IMR-90 (cell line): ENCODE measurements around the gene UCP2. TPM values are rescaled to one million over a fixed set of nuclear protein-coding genes. Genes with fewer than 3 reads are reported as not detected.

Source experiments
- ATAC-seq: fragments of 200-7000 bp; cut with Tn5 transposase; 2 replicates; pipeline ENCODE4 v1.9.1; 2020; ENCODE audit warnings: low read depth, mild to moderate bottlenecking, moderate library complexity
- BruUV-seq: library from RNA; stranded (reverse); fragments of 400-500 nt; replicated peaks from 2 replicates; lab custom pipeline; 2021; lab: Mats Ljungman, UMichigan
- CTCF ChIA-PET: fragments of 300-600 bp; formaldehyde crosslinking; extraction: SDS; loops from one replicate; lab custom pipeline; 2021; ENCODE audit warnings: antibody characterized with exemption; lab: Yijun Ruan, JAX
- POLR2A ChIA-PET: fragments of 300-600 bp; sonication (Branson Sonifier 250); formaldehyde crosslinking; loops from one replicate; lab custom pipeline; 2022; ENCODE audit warnings: antibody characterized with exemption; ENCODE audit not compliant: unreplicated experiment; lab: Charles Lee
- DNase-seq: peaks from one replicate; pipeline ENCODE4 v3.0.0; 2013
- H2AFZ ChIP-seq: replicated peaks from 2 replicates; pipeline ENCODE3; 2013; ENCODE audit warnings: low read length, mild to moderate bottlenecking; ENCODE audit not compliant: poor library complexity
- H2AK5ac ChIP-seq: 2 replicates; pipeline ENCODE4 v1.6.1; 2013; ENCODE audit warnings: low read depth, low read length, inconsistent platforms
- H2AK9ac ChIP-seq: replicated peaks from 2 replicates; pipeline ENCODE3; 2013; ENCODE audit warnings: mild to moderate bottlenecking, low read depth, low read length, moderate library complexity; ENCODE audit not compliant: poor library complexity
- H2BK120ac ChIP-seq: 2 replicates; pipeline ENCODE4 v1.6.1; 2013; ENCODE audit warnings: low read depth, low read length, inconsistent platforms
- H2BK15ac ChIP-seq: 3 replicates; pipeline ENCODE4 v1.6.1; 2013; ENCODE audit warnings: low read depth, low read length, inconsistent platforms
- H2BK20ac ChIP-seq: 2 replicates; pipeline ENCODE4 v1.6.1; 2013; ENCODE audit warnings: low read depth, mild to moderate bottlenecking, inconsistent platforms, low read length, moderate library complexity
- H2BK5ac ChIP-seq: 2 replicates; pipeline ENCODE4 v1.6.1; 2013; ENCODE audit warnings: mild to moderate bottlenecking, low read depth, low read length, inconsistent platforms; ENCODE audit not compliant: poor library complexity, severe bottlenecking
- H3K14ac ChIP-seq: replicated peaks from 2 replicates; pipeline ENCODE4 v1.6.1; 2013; ENCODE audit warnings: low read depth, low read length, inconsistent platforms
- H3K18ac ChIP-seq: 2 replicates; pipeline ENCODE4 v1.6.1; 2013; ENCODE audit warnings: low read depth, low read length, control low read depth
- H3K23ac ChIP-seq: 2 replicates; pipeline ENCODE4 v1.6.1; 2013; ENCODE audit warnings: low read depth, low read length, inconsistent platforms
- H3K27ac ChIP-seq: 2 replicates; pipeline ENCODE4 v1.5.1; 2013; ENCODE audit warnings: mild to moderate bottlenecking, control low read depth, low read length; ENCODE audit not compliant: insufficient read depth
- H3K27me3 ChIP-seq: 2 replicates; pipeline ENCODE4 v1.6.1; 2013; ENCODE audit warnings: low read length; ENCODE audit not compliant: control insufficient read depth, insufficient read depth
- H3K36me3 ChIP-seq: 2 replicates; pipeline ENCODE4 v1.6.1; 2013; ENCODE audit warnings: low read length, mixed read lengths; ENCODE audit not compliant: control insufficient read depth, insufficient read depth
- H3K4ac ChIP-seq: 2 replicates; pipeline ENCODE4 v1.6.1; 2013; ENCODE audit warnings: low read depth, low read length, inconsistent platforms
- H3K4me1 ChIP-seq: 2 replicates; pipeline ENCODE4 v1.6.1; 2013; ENCODE audit warnings: low read length, mixed read lengths; ENCODE audit not compliant: control insufficient read depth, insufficient read depth
- H3K4me2 ChIP-seq: 2 replicates; pipeline ENCODE4 v1.6.1; 2013; ENCODE audit warnings: low read depth, mild to moderate bottlenecking, control low read depth, low read length, moderate library complexity
- H3K4me3 ChIP-seq: 2 replicates; pipeline ENCODE4 v1.5.1; 2013; ENCODE audit warnings: low read depth, mild to moderate bottlenecking, control low read depth, low read length, moderate library complexity; ENCODE audit not compliant: insufficient read depth
- H3K56ac ChIP-seq: 2 replicates; pipeline ENCODE4 v1.6.1; 2013; ENCODE audit warnings: low read length, inconsistent platforms; ENCODE audit not compliant: insufficient read depth; ENCODE audit errors: extremely low read depth
- H3K79me1 ChIP-seq, 2 experiments: 2 replicates each; pipeline ENCODE4 v1.6.1; 2013; ENCODE audit warnings: low read length in 2 of 2, inconsistent platforms in 1 of 2, low read depth in 1 of 2
- H3K9ac ChIP-seq: 2 replicates; pipeline ENCODE4 v1.6.1; 2013; ENCODE audit warnings: low read depth, low read length, control low read depth
- H3K9me1 ChIP-seq: 2 replicates; pipeline ENCODE4 v1.6.1; 2013; ENCODE audit warnings: low read length, inconsistent platforms; ENCODE audit not compliant: insufficient read depth
- H3K9me3 ChIP-seq: 2 replicates; pipeline ENCODE4 v1.6.1; 2013; ENCODE audit warnings: low read length; ENCODE audit not compliant: control insufficient read depth, insufficient read depth
- H4K20me1 ChIP-seq: 2 replicates; pipeline ENCODE4 v1.6.1; 2013; ENCODE audit warnings: low read length, inconsistent platforms; ENCODE audit not compliant: insufficient read depth
- H4K5ac ChIP-seq: 2 replicates; pipeline ENCODE4 v1.6.1; 2013; ENCODE audit warnings: mild to moderate bottlenecking, low read depth, low read length, control low read depth
- H4K8ac ChIP-seq, 2 experiments: 2 replicates each; pipeline ENCODE4 v1.6.1; 2013; ENCODE audit warnings: low read depth in 2 of 2, low read length in 2 of 2, control low read depth in 1 of 2, inconsistent platforms in 1 of 2
- H4K91ac ChIP-seq: 2 replicates; pipeline ENCODE4 v1.6.1; 2013; ENCODE audit warnings: low read depth, low read length, inconsistent platforms; ENCODE audit not compliant: insufficient read depth
- CEBPB ChIP-seq: IDR thresholded peaks from 2 replicates; pipeline ENCODE4 v1.6.1; 2012; ENCODE audit warnings: low read depth, low read length, improper control_type of control experiment
- MAZ ChIP-seq: IDR thresholded peaks from 2 replicates; pipeline ENCODE4 v1.6.1; 2012; ENCODE audit warnings: low read depth, mild to moderate bottlenecking, low read length, improper control_type of control experiment, moderate library complexity, borderline replicate concordance
- WGBS, 2 experiments: methylation state at CpG; one replicate each; pipeline versions ENCODE4 v1.1.5 to v1.1.7; 2013; ENCODE audit warnings: missing lambda C conversion rate in 2 of 2; ENCODE audit not compliant: insufficient read length in 1 of 2; ENCODE audit errors: extremely low coverage in 2 of 2; 5-methylcytosine and 5-hydroxymethylcytosine counted together
- dilution Hi-C: fragments of 300-500 bp; cut with HindIII; formaldehyde crosslinking; loops from one replicate; pipeline ENCODE4 v1.14.3; 2018; ENCODE audit warnings: low sequenced_read_pairs; ENCODE audit not compliant: unreplicated experiment
- in situ Hi-C: fragments of 300-500 bp; cut with MboI; formaldehyde crosslinking; loops from 3 replicates; pipeline ENCODE4 v1.14.3; 2019; ENCODE audit warnings: low sequenced_read_pairs, inconsistent platforms, mixed read lengths
- intact Hi-C: fragments of 100-400 bp; cut with micrococcal nuclease; formaldehyde crosslinking; loops from 2 replicates; pipeline ENCODE4 v1.10.0; 2022
- polyA plus RNA-seq, 3 experiments: library from polyadenylated mRNA; depleted of rRNA; stranded (reverse); fragments of >200 nt; gene quantifications; 2 replicates each; pipeline ENCODE4 v1.2.3, GENCODE V29; 2012; ENCODE audit warnings: low replicate concordance in 1 of 3
- total RNA-seq: library from RNA; depleted of rRNA; stranded (reverse); fragments of >200 nt; gene quantifications from 2 replicates; pipeline ENCODE4 v1.2.3, GENCODE V29; 2012

The UCP2 gene
- total and polyA plus RNA-seq, 2 of the 4 experiments (the other 2 are of a cell fraction), result 2.0 to 11.9 TPM

GRCh38 chr11:73944085-73944484 is 38.6 kb downstream of the UCP2 start:
- TF ChIP-seq CEBPB, result no peak
- TF ChIP-seq MAZ, result no peak
- H4K8ac ChIP-seq, result no peak overlapping the region
- WGBS, 2 experiments, result 14% methylated on average over 1 of the region's 6 CpGs; no CpG with 5 or more reads in 1 of the 2 experiments
- in situ Hi-C loops, result no loop called here
- no peak overlapping the region for H3K27ac ChIP-seq
- H3K4me1 ChIP-seq, result no peaks in the 10 kb centered on the region
- no peak overlapping the region for H2AK9ac ChIP-seq
- ATAC-seq (no peak), DNase-seq (no peak)
- H3K56ac ChIP-seq, result no peak overlapping the region
- H3K23ac ChIP-seq, result no peak overlapping the region
- no peak overlapping the region for H4K5ac ChIP-seq
- H3K4me2 ChIP-seq, result no peak overlapping the region
- H3K9ac ChIP-seq, result no peak overlapping the region
- H2BK120ac ChIP-seq, result no peak overlapping the region
- H3K18ac ChIP-seq, result no peak overlapping the region
- peaks cover 9% of the 10 kb centered on the region for H3K9me3 ChIP-seq
- BruUV-seq, result no TSS peak
- no peak overlapping the region for H2AFZ ChIP-seq
- H2BK20ac ChIP-seq, result no peak overlapping the region
- H3K4me3 ChIP-seq, result no peak overlapping the region
- no peaks in the 10 kb centered on the region for H4K20me1 ChIP-seq
- no peaks in the 10 kb centered on the region for H3K79me1 ChIP-seq
- dilution Hi-C loops, result no loop called here
- H2BK15ac ChIP-seq, result no peak overlapping the region
- H3K27me3 ChIP-seq, result no peaks in the 10 kb centered on the region; the same call in none of the 2 replicates
- H2BK5ac ChIP-seq, result no peak overlapping the region
- H3K9me1 ChIP-seq, result 0 out of 2 replicates have a peak, but pooled peaks cover under 1% of the 10 kb centered on the region
- intact Hi-C loops, result no loop called here
- no peaks in the 10 kb centered on the region for H3K36me3 ChIP-seq
- ChIA-PET CTCF (no interaction called here), POLR2A (no interaction called here)
- H2AK5ac ChIP-seq, result no peak overlapping the region
- H4K91ac ChIP-seq, result no peak overlapping the region
- no peak overlapping the region for H3K14ac ChIP-seq
- no peak overlapping the region for H3K4ac ChIP-seq
